Measurements from ENCODE around the gene CCDC120.

The CCDC120 gene

GRCh38 chrX:49030283-49030682 is 28.5 kb upstream of the CCDC120 start:
- H3K4me2 ChIP-seq (ENCODE audit: low read depth, low read length), result no peak overlapping the region
- H3K9ac ChIP-seq (ENCODE audit: low read length), result no peak overlapping the region
- H4K20me1 ChIP-seq (ENCODE audit: insufficient read depth, low read length), result no peaks in the 10 kb centered on the region
- no peaks in the 10 kb centered on the region for H3K9me3 ChIP-seq (replicated peaks; ENCODE audit: insufficient read depth, low read length)
- no peak overlapping the region for H2AFZ ChIP-seq (ENCODE audit: low read length)
- H3K4me3 ChIP-seq (ENCODE audit: low read length), result no peak overlapping the region
- TF ChIP-seq CTCF (IDR thresholded peaks at IDR 0.05; ENCODE audit: low read length) (no peak), EZH2phosphoT487 (IDR thresholded peaks at IDR 0.05; ENCODE audit: low read length) (no peak), EZH2 (optimal IDR thresholded peaks at IDR 0.05; ENCODE audit: low read depth, low read length) (no peak)
- no peaks in the 10 kb centered on the region for H3F3A ChIP-seq (ENCODE audit: insufficient read depth, low read length)
- no peak for DNase-seq
- H3K9me2 ChIP-seq (replicated peaks; ENCODE audit: insufficient read depth, low read length), result no peaks in the 10 kb centered on the region
- no peaks in the 10 kb centered on the region for H3K4me1 ChIP-seq (ENCODE audit: low read length)
- no peak overlapping the region for H3K27ac ChIP-seq (ENCODE audit: low read length)
- no peaks in the 10 kb centered on the region for H3K79me2 ChIP-seq (ENCODE audit: low read length)
- H3K27me3 ChIP-seq (replicated peaks; ENCODE audit: insufficient read depth, low read length), result no peaks in the 10 kb centered on the region
- H3K36me3 ChIP-seq (replicated peaks; ENCODE audit: insufficient read depth, low read length), result no peaks in the 10 kb centered on the region

GRCh38 chrX:49037883-49038475 is 20.8 kb upstream of the CCDC120 start:
- H2AFZ ChIP-seq (ENCODE audit: low read length), result no peak overlapping the region
- H3K79me2 ChIP-seq (ENCODE audit: low read length), result peaks cover 20% of the 10 kb centered on the region
- no peak overlapping the region for H3K4me3 ChIP-seq (ENCODE audit: low read length)
- no peak for DNase-seq
- H3K4me2 ChIP-seq (ENCODE audit: low read depth, low read length), result no peak overlapping the region
- H4K20me1 ChIP-seq (ENCODE audit: insufficient read depth, low read length), result no peaks in the 10 kb centered on the region
- H3K9ac ChIP-seq (ENCODE audit: low read length), result no peak overlapping the region
- H3K36me3 ChIP-seq (replicated peaks; ENCODE audit: insufficient read depth, low read length), result no peaks in the 10 kb centered on the region
- TF ChIP-seq CTCF (IDR thresholded peaks at IDR 0.05; ENCODE audit: low read length) (no peak), EZH2phosphoT487 (IDR thresholded peaks at IDR 0.05; ENCODE audit: low read length) (no peak), EZH2 (optimal IDR thresholded peaks at IDR 0.05; ENCODE audit: low read depth, low read length) (no peak)
- peaks cover 7% of the 10 kb centered on the region; the same call in 1 of the 2 replicates for H3F3A ChIP-seq (ENCODE audit: insufficient read depth, low read length)
- H3K4me1 ChIP-seq (ENCODE audit: low read length), result peaks cover 11% of the 10 kb centered on the region
- H3K27me3 ChIP-seq (replicated peaks; ENCODE audit: insufficient read depth, low read length), result no peaks in the 10 kb centered on the region
- no peak overlapping the region for H3K27ac ChIP-seq (ENCODE audit: low read length)
- H3K9me2 ChIP-seq (replicated peaks; ENCODE audit: insufficient read depth, low read length), result no peaks in the 10 kb centered on the region
- no peaks in the 10 kb centered on the region for H3K9me3 ChIP-seq (replicated peaks; ENCODE audit: insufficient read depth, low read length)

- peak overlapping the region; percentile 59; the same call in 1 of the 2 replicates for H3K27ac ChIP-seq (ENCODE audit: low read length)
- no peaks in the 10 kb centered on the region for H4K20me1 ChIP-seq (ENCODE audit: insufficient read depth, low read length)
- peaks cover 15% of the 10 kb centered on the region for H3K4me1 ChIP-seq (ENCODE audit: low read length)
- peak; percentile 60 for DNase-seq
- H2AFZ ChIP-seq (ENCODE audit: low read length), result no peak overlapping the region
- no peaks in the 10 kb centered on the region for H3K9me3 ChIP-seq (replicated peaks; ENCODE audit: insufficient read depth, low read length)
- peak overlapping the region; percentile 33; the same call in 1 of the 2 replicates for H3K9ac ChIP-seq (ENCODE audit: low read length)
- no peak overlapping the region for H3K4me3 ChIP-seq (ENCODE audit: low read length)
- H3K27me3 ChIP-seq (replicated peaks; ENCODE audit: insufficient read depth, low read length), result no peaks in the 10 kb centered on the region
- H3K4me2 ChIP-seq (ENCODE audit: low read depth, low read length), result peak overlapping the region; percentile 58; the same call in 1 of the 2 replicates
- TF ChIP-seq EZH2 (optimal IDR thresholded peaks at IDR 0.05; ENCODE audit: low read depth, low read length) (no peak), CTCF (IDR thresholded peaks at IDR 0.05; ENCODE audit: low read length) (no peak), EZH2phosphoT487 (IDR thresholded peaks at IDR 0.05; ENCODE audit: low read length) (no peak)
- peaks cover 7% of the 10 kb centered on the region; the same call in 1 of the 2 replicates for H3F3A ChIP-seq (ENCODE audit: insufficient read depth, low read length)
- H3K36me3 ChIP-seq (replicated peaks; ENCODE audit: insufficient read depth, low read length), result no peaks in the 10 kb centered on the region
- no peaks in the 10 kb centered on the region for H3K9me2 ChIP-seq (replicated peaks; ENCODE audit: insufficient read depth, low read length)
- H3K79me2 ChIP-seq (ENCODE audit: low read length), result peaks cover 21% of the 10 kb centered on the region
Observed at GRCh38 chrX:49039598-49040375, 19.0 kb upstream of the CCDC120 start.
